OCI-LY7 (cell line): Measurements from ENCODE around the gene C19orf25.

Experiments used
- CTCF ChIP-seq: fragments of 200-600 bp; sonication (generic); conservative IDR thresholded peaks from 2 replicates; pipeline ENCODE4 v1.5.1; 2014; ENCODE audit warnings: mild to moderate bottlenecking, antibody characterized with exemption, low read length, moderate library complexity, mixed read lengths
- EZH2phosphoT487 ChIP-seq: fragments of 200-600 bp; sonication (generic); IDR thresholded peaks from 2 replicates; pipeline ENCODE4 v1.6.1; 2018; ENCODE audit warnings: low read depth, borderline replicate concordance, mild to moderate bottlenecking, mixed run types, antibody characterized with exemption, low read length, moderate library complexity, mixed read lengths

GRCh38 chr19:1475751-1476437 lies 3.1 kb downstream of the C19orf25 start:
- TF ChIP-seq CTCF (no peak), EZH2phosphoT487 (no peak)
